ENCODE measurements around the gene GRIP1. TPM values are rescaled to one million over a fixed set of nuclear protein-coding genes. Genes with fewer than 3 reads are reported as not detected.

Gene GRIP1
- total RNA-seq, 4 donors from 2014 or later: 0.18 to 2.1 (median 0.34) TPM

- no peak overlapping the region for H3K27ac ChIP-seq
- H3K27me3 ChIP-seq: no peaks in the 10 kb centered on the region
- H3K9me3 ChIP-seq: no peaks in the 10 kb centered on the region
- no peaks in the 10 kb centered on the region for H3K36me3 ChIP-seq
- TF ChIP-seq POLR2A (IDR thresholded peaks at IDR 0.05) (no peak), CTCF (IDR thresholded peaks at IDR 0.05 in 4 of 5, conservative IDR thresholded peaks at IDR 0.05 in 1 of 5) (no peak)
- intact Hi-C loops (cut with DNase I; ENCODE audit: low total_unique reads): no loop called here
- no peak overlapping the region for H3K4me3 ChIP-seq
- no peak for DNase-seq
- in situ Hi-C loops (cut with MboI; ENCODE audit: low sequenced_read_pairs in 4 of 4): loop anchor here in 1 of 4 donors (25.0 kb wide), 1 partner anchor 111 kb away; no protein-coding TSS in a partner anchor
- ATAC-seq: no peak
- no peaks in the 10 kb centered on the region for H3K4me1 ChIP-seq
Measured at GRCh38 chr12:66623455-66623854, 55.4 kb downstream of the GRIP1 start.

- DNase-seq (no peak), ATAC-seq (no peak)
- no peaks in the 10 kb centered on the region for H3K9me3 ChIP-seq
- in situ Hi-C loops (cut with MboI; ENCODE audit: low sequenced_read_pairs in 4 of 4): loop anchor here in 1 of 4 donors (25.0 kb wide), 1 partner anchor 108 kb away; no protein-coding TSS in a partner anchor
- TF ChIP-seq POLR2A (IDR thresholded peaks at IDR 0.05): no peak
- TF ChIP-seq CTCF (IDR thresholded peaks at IDR 0.05 in 4 of 5, conservative IDR thresholded peaks at IDR 0.05 in 1 of 5): no peak
- no peak overlapping the region for H3K4me3 ChIP-seq
- no peaks in the 10 kb centered on the region for H3K36me3 ChIP-seq
- H3K27ac ChIP-seq: no peak overlapping the region
- no peaks in the 10 kb centered on the region for H3K27me3 ChIP-seq
- intact Hi-C loops (cut with DNase I; ENCODE audit: low total_unique reads): no loop called here
- H3K4me1 ChIP-seq: no peaks in the 10 kb centered on the region
Measured at GRCh38 chr12:66620688-66621087, 58.2 kb downstream of the GRIP1 start.

GRCh38 chr12:66620026-66620425, 58.9 kb downstream of the GRIP1 start:
- DNase-seq (no peak), ATAC-seq (no peak)
- intact Hi-C loops (cut with DNase I; ENCODE audit: low total_unique reads) (no loop called here), in situ Hi-C loops (cut with MboI; ENCODE audit: low sequenced_read_pairs in 4 of 4) (loop anchor here in 1 of 4 donors (25.0 kb wide), 1 partner anchor 108 kb away; no protein-coding TSS in a partner anchor)
- H3K27ac ChIP-seq: no peak overlapping the region
- H3K36me3 ChIP-seq: no peaks in the 10 kb centered on the region
- TF ChIP-seq POLR2A (IDR thresholded peaks at IDR 0.05) (no peak), CTCF (IDR thresholded peaks at IDR 0.05 in 4 of 5, conservative IDR thresholded peaks at IDR 0.05 in 1 of 5) (no peak)
- H3K4me3 ChIP-seq: no peak overlapping the region
- H3K9me3 ChIP-seq: no peaks in the 10 kb centered on the region
- H3K27me3 ChIP-seq: no peaks in the 10 kb centered on the region
- H3K4me1 ChIP-seq: no peaks in the 10 kb centered on the region

GRCh38 chr12:66617991-66618390, 60.9 kb downstream of the GRIP1 start:
- Histone ChIP-seq H3K4me1 (no peaks in the 10 kb centered on the region), H3K27ac (no peak overlapping the region), H3K9me3 (no peaks in the 10 kb centered on the region), H3K4me3 (no peak overlapping the region), H3K36me3 (no peaks in the 10 kb centered on the region), H3K27me3 (no peaks in the 10 kb centered on the region)
- ATAC-seq: no peak
- intact Hi-C loops (cut with DNase I; ENCODE audit: low total_unique reads): no loop called here
- in situ Hi-C loops (cut with MboI; ENCODE audit: low sequenced_read_pairs in 4 of 4): loop anchor here in 1 of 4 donors (25.0 kb wide), 1 partner anchor 106 kb away; no protein-coding TSS in a partner anchor
- TF ChIP-seq CTCF (IDR thresholded peaks at IDR 0.05 in 4 of 5, conservative IDR thresholded peaks at IDR 0.05 in 1 of 5) (no peak), POLR2A (IDR thresholded peaks at IDR 0.05) (no peak)
- DNase-seq: no peak
